Sciatic nerve (tissue), 2 donors: ENCODE data around the gene JKAMP. TPM values are rescaled to one million over a fixed set of nuclear protein-coding genes. Genes with fewer than 3 reads are reported as not detected.

Experiments
- ATAC-seq: fragments of 200-7000 bp; cut with Tn5 transposase; one replicate; pipeline ENCODE4 v1.9.1; 2020; ENCODE audit warnings: mild to moderate bottlenecking, moderate library complexity
- DNase-seq: peaks from one replicate; pipeline ENCODE4 v3.0.0-alpha.2; 2020; ENCODE audit warnings: low spot score
- intact Hi-C: fragments of 100-400 bp; cut with DNase I; formaldehyde crosslinking; loops from one replicate; pipeline ENCODE4 v1.14.2; 2022
- total RNA-seq: library from RNA; stranded (reverse); fragmentation: NEBNext Ultra II Directional; extraction: Animal tissue kit (Norgen Biotek cat#: 25700); gene quantifications from one replicate; pipeline ENCODE4 v1.2.1, GENCODE V29; 2021
- donor health status: DM: no; HTN: no; CAD: no.
- donor health status: DM: no; HTN: no; CAD: no.

The JKAMP gene
- total RNA-seq, 1 donor from 2014 or later = 37.8 TPM

- ATAC-seq = no peak
- intact Hi-C loops = no loop called here
- no peak for DNase-seq
These were observed 46.0 kb downstream of the JKAMP start for GRCh38 chr14:59530349-59530748.

GRCh38 chr14:59532419-59532818 is 48.1 kb downstream of the JKAMP start:
- no peak for DNase-seq
- intact Hi-C loops = no loop called here
- no peak for ATAC-seq

GRCh38 chr14:59534361-59534987 is 50.2 kb downstream of the JKAMP start:
- intact Hi-C loops = no loop called here
- DNase-seq (no peak), ATAC-seq (no peak)

GRCh38 chr14:59537476-59537875 is 53.2 kb downstream of the JKAMP start:
- ATAC-seq = no peak
- no peak for DNase-seq
- intact Hi-C loops = no loop called here

GRCh38 chr14:59538936-59539335 is 54.6 kb downstream of the JKAMP start:
- intact Hi-C loops = no loop called here
- ATAC-seq (no peak), DNase-seq (no peak)

GRCh38 chr14:59540852-59541251 is 56.5 kb downstream of the JKAMP start:
- intact Hi-C loops = no loop called here

GRCh38 chr14:59541731-59542130 is 57.4 kb downstream of the JKAMP start:
- ATAC-seq = no peak
- intact Hi-C loops = no loop called here

More at GRCh38 chr14:59540852-59541251, 56.5 kb downstream of the JKAMP start:
- ATAC-seq (no peak), DNase-seq (no peak)

GRCh38 chr14:59543873-59544272 is 59.6 kb downstream of the JKAMP start:
- intact Hi-C loops = no loop called here
- DNase-seq (no peak), ATAC-seq (no peak)

More at GRCh38 chr14:59541731-59542130, 57.4 kb downstream of the JKAMP start:
- no peak for DNase-seq

GRCh38 chr14:59547310-59547709 is 63.0 kb downstream of the JKAMP start:
- no peak for DNase-seq
- ATAC-seq = no peak
- intact Hi-C loops = no loop called here

Other genes with a start within 250 kb of the JKAMP start
- gene GPR135, start 19.1 kb upstream of the JKAMP start, total RNA-seq = 6.8 TPM
- 46.1 TPM for gene L3HYPDH, start 109 bp upstream of the JKAMP start, total RNA-seq
- not detected for gene CCDC175, start 92.3 kb downstream of the JKAMP start, total RNA-seq